K562 (cell line): ENCODE results near the gene UBE2O. TPM values are rescaled to one million over a fixed set of nuclear protein-coding genes. Genes with fewer than 3 reads are reported as not detected.

Experiments
- ATAC-seq: fragments of 200-7000 bp; cut with Tn5 transposase; 3 replicates; pipeline ENCODE4 v1.9.1; 2020; ENCODE audit warnings: moderate library complexity
- BruUV-seq: library from RNA; stranded (reverse); fragments of 400-500 nt; replicated peaks from 2 replicates; lab custom pipeline; 2021; lab: Mats Ljungman, UMichigan
- CTCF ChIA-PET: fragments of 300-600 bp; formaldehyde crosslinking; extraction: SDS; loops from one replicate; lab custom pipeline; 2021; ENCODE audit warnings: low intra/inter-chr PET ratio; lab: Yijun Ruan, JAX
- POLR2A ChIA-PET: fragments of 300-600, 350-650 bp; sonication (Branson Sonifier 250); formaldehyde crosslinking; extraction: SDS; loops from one replicate; lab custom pipeline; 2021; ENCODE audit warnings: antibody characterized with exemption, inconsistent platforms; lab: Yijun Ruan, JAX
- DNase-seq, 4 experiments: peaks; one replicate each; pipeline versions ENCODE4 v3.0.0 to v3.0.0-alpha.2; 2011 to 2018; ENCODE audit warnings: low spot score in 3 of 4, mixed read lengths in 3 of 4; ENCODE audit errors: extremely low read depth in 1 of 4
- FAIRE-seq: peaks from 2 replicates; lab custom pipeline; 2011; peaks lifted over from hg19 to GRCh38; lab: Jason Lieb, UNC
- H2AFZ ChIP-seq: 2 replicates; pipeline ENCODE4 v1.6.0; 2011; ENCODE audit warnings: low read depth, low read length, control low read depth, inconsistent platforms
- H3K27ac ChIP-seq: fragments of 200-600 bp; 3 replicates; pipeline ENCODE4 v1.8.0; 2011; ENCODE audit warnings: low read depth, mild to moderate bottlenecking, control low read depth, inconsistent platforms, low read length, moderate library complexity, mixed read lengths; ENCODE audit errors: extremely low read depth
- H3K27me3 ChIP-seq, 2 experiments: fragments of 300-600 bp in 1 of 2; 2 replicates in 1 of 2; 3 replicates in 1 of 2; pipeline versions ENCODE4 v1.6.0 to v1.8.0; 2011; ENCODE audit warnings: inconsistent platforms in 2 of 2, low read length in 2 of 2, mild to moderate bottlenecking in 1 of 2, mixed read lengths in 1 of 2, moderate library complexity in 1 of 2; ENCODE audit not compliant: control insufficient read depth in 2 of 2, insufficient read depth in 2 of 2
- H3K36me3 ChIP-seq: fragments of 300-600 bp; 3 replicates; pipeline ENCODE4 v1.8.0; 2011; ENCODE audit warnings: mild to moderate bottlenecking, low read length, inconsistent platforms; ENCODE audit not compliant: control insufficient read depth, insufficient read depth
- H3K4me1 ChIP-seq, 2 experiments: fragments of 200-600 bp in 1 of 2; replicated peaks in 1 of 2; 2 replicates in 1 of 2; 3 replicates in 1 of 2; pipeline versions ENCODE4 v1.5.1 to v1.8.0; 2011; ENCODE audit warnings: inconsistent platforms in 2 of 2, low read length in 2 of 2, mild to moderate bottlenecking in 1 of 2, mixed read lengths in 1 of 2, moderate library complexity in 1 of 2; ENCODE audit not compliant: control insufficient read depth in 2 of 2, insufficient read depth in 2 of 2
- H3K4me2 ChIP-seq: 2 replicates; pipeline ENCODE4 v1.6.1; 2011; ENCODE audit warnings: low read length, control low read depth, inconsistent platforms, mixed read lengths; ENCODE audit not compliant: insufficient read depth
- H3K4me3 ChIP-seq: fragments of 200-600 bp; sonication (generic), shearing (Covaris generic); 2 replicates; pipeline ENCODE4 v1.5.1; 2016; ENCODE audit warnings: control low read depth, inconsistent platforms
- H3K79me2 ChIP-seq: fragments of 200-600 bp; 3 replicates; pipeline ENCODE4 v1.8.0; 2011; ENCODE audit warnings: low read length, inconsistent platforms; ENCODE audit not compliant: control insufficient read depth, insufficient read depth
- H3K9ac ChIP-seq, 2 experiments: 2 replicates each; pipeline versions ENCODE4 v1.6.0 to v1.6.1; 2011; ENCODE audit warnings: low read depth in 2 of 2, low read length in 2 of 2, control low read depth in 1 of 2, inconsistent platforms in 1 of 2, mild to moderate bottlenecking in 1 of 2, mixed read lengths in 1 of 2; ENCODE audit not compliant: insufficient read depth in 1 of 2
- H3K9me1 ChIP-seq: one replicate; pipeline ENCODE4 v1.6.0; 2011; ENCODE audit warnings: inconsistent platforms, mild to moderate bottlenecking, low read length, moderate library complexity; ENCODE audit not compliant: control insufficient read depth, insufficient read depth
- H3K9me3 ChIP-seq: replicated peaks from 2 replicates; pipeline ENCODE4 v1.5.1; 2011; ENCODE audit warnings: low read depth, low read length, inconsistent platforms; ENCODE audit not compliant: control insufficient read depth, insufficient read depth
- H4K20me1 ChIP-seq: replicated peaks from 2 replicates; pipeline ENCODE4 v1.6.1; 2011; ENCODE audit warnings: low read length, inconsistent platforms, mixed read lengths; ENCODE audit not compliant: control insufficient read depth, insufficient read depth
- GTF2F1 ChIP-seq: IDR thresholded peaks from 2 replicates; pipeline ENCODE4 v1.6.1; 2011; ENCODE audit warnings: low read depth, low read length, improper control_type of control experiment
- HDAC3 ChIP-seq: fragments of 450-650 bp; IDR thresholded peaks from 2 replicates; pipeline ENCODE4 v1.6.1; 2018; ENCODE audit warnings: borderline replicate concordance, mild to moderate bottlenecking, moderate library complexity; ENCODE audit not compliant: partially characterized antibody
- HNRNPUL1 ChIP-seq: fragments of 200-400 bp; formaldehyde crosslinking; IDR thresholded peaks from 2 replicates; pipeline ENCODE4 v1.6.1; 2017; ENCODE audit warnings: low read length
- SMARCA5 ChIP-seq: fragments of 450-650 bp; IDR thresholded peaks from 2 replicates; pipeline ENCODE4 v1.6.1; 2016
- SRF ChIP-seq, 2 experiments: fragments of 250-450, 450-650 bp in 1 of 2; sonication (Bioruptor Pico) in 1 of 2; sonication (generic) in 1 of 2; formaldehyde crosslinking; IDR thresholded peaks; 2 replicates each; pipeline versions ENCODE4 v1.5.0 to v1.5.1; 2020 to 2022; ENCODE audit warnings: mild to moderate bottlenecking in 1 of 2, missing genetic modification reagents in 1 of 2
- TAF7 ChIP-seq: fragments of 450-650 bp; IDR thresholded peaks from 2 replicates; pipeline ENCODE4 v1.6.1; 2016; ENCODE audit warnings: missing genetic modification characterization, missing compliant biosample characterization
- ZNF12 ChIP-seq: sonication (generic); formaldehyde crosslinking; IDR thresholded peaks from 2 replicates; pipeline ENCODE4 v1.4.0; 2020; ENCODE audit warnings: mild to moderate bottlenecking, missing genetic modification reagents
- ZNF23 ChIP-seq: fragments of 250-450 bp; sonication (Bioruptor Pico); IDR thresholded peaks from 2 replicates; pipeline ENCODE4 v1.4.0; 2020; ENCODE audit warnings: mild to moderate bottlenecking
- ZNF24 ChIP-seq: fragments of 450-650 bp; IDR thresholded peaks from 2 replicates; pipeline ENCODE4 v1.6.1; 2016
- WGBS: fragments of 100-300 bp; shearing (Covaris generic); methylation state at CpG from one replicate; pipeline ENCODE4 v1.1.6; 2016; ENCODE audit warnings: low coverage, mixed read lengths; ENCODE audit not compliant: insufficient coverage; ENCODE audit errors: missing lambda C conversion rate; 5-methylcytosine and 5-hydroxymethylcytosine counted together
- in situ Hi-C: fragments of 300-500 bp; cut with MboI; formaldehyde crosslinking; loops from 4 replicates; pipeline ENCODE4 v1.15.0; 2018; ENCODE audit warnings: inconsistent platforms, mixed read lengths
- intact Hi-C: fragments of 100-400 bp; cut with micrococcal nuclease; formaldehyde crosslinking; loops from 2 replicates; pipeline ENCODE4 v1.14.2; 2022
- polyA plus RNA-seq, 8 experiments: library from polyadenylated mRNA; depleted of rRNA in 4 of 8; stranded (reverse) in 5 of 8; unstranded in 3 of 8; fragments of >200 nt; fragmentation: Nextera tagmentation in 2 of 8; fragmentation: Illumina TruSeq in 1 of 8; extraction: Ambion mirVana in 2 of 8; extraction: Trizol in 1 of 8; gene quantifications; 2 replicates each; pipeline versions ENCODE4 v1.2.1 to v1.2.3, GENCODE V29; 2011 to 2014; ENCODE audit warnings: inconsistent platforms in 1 of 8, missing spikeins in 1 of 8
- total RNA-seq, 7 experiments: library from RNA; depleted of rRNA in 6 of 7; stranded (reverse); fragments of >200 nt in 6 of 7; fragmentation: Illumina TruSeq in 2 of 7; extraction: Trizol in 2 of 7; gene quantifications; 2 replicates each; pipeline versions ENCODE4 v1.2.1 to v1.2.3, GENCODE V29; 2011 to 2021; ENCODE audit warnings: low replicate concordance in 1 of 7
- TF ChIP-seq, protein P1 (sequence below): sonication (generic); formaldehyde crosslinking; IDR thresholded peaks from 2 replicates; pipeline ENCODE4 v1.8.0; 2022; ENCODE audit warnings: mild to moderate bottlenecking, low read depth, missing genetic modification reagents
- TF ChIP-seq, protein P2 (sequence below): fragments of 200-400 bp; formaldehyde crosslinking; IDR thresholded peaks from 2 replicates; pipeline ENCODE4 v1.6.1; 2017; ENCODE audit warnings: mild to moderate bottlenecking, low read depth, low read length, moderate library complexity

The UBE2O gene
- total and polyA plus RNA-seq, 9 of the 15 experiments (the other 6 are each of a cell fraction or from before 2014, with no cell fraction given): 1.6 to 39.7 (median 13.3) TPM

DNA sequence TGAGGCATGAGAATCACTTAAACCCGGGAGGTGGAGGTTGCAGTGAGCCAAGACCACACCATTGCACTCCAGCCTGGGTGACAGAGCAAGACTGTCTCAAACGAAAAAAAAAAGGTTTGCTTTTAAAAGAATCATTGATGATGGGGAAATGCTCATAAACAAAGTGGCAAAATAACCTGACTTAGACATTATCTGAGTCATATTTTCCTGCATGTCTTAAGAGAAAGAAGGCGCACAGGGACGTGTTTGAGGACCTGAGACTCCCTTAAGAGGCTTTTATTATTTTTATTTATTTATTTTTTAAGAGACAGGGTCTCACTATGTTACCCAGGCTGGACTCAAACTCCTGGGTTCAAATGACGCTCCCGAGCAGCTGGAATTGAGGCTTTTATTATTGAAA is 93.6 kb downstream of the UBE2O start:
- ATAC-seq (no peak), FAIRE-seq (no peak), DNase-seq (no peak)
- intact Hi-C loops: no loop called here
- Histone ChIP-seq H3K4me3 (no peak overlapping the region), H3K9me3 (no peaks in the 10 kb centered on the region), H3K79me2 (no peaks in the 10 kb centered on the region), H3K27me3 (no peaks in the 10 kb centered on the region), H3K9ac (no peak overlapping the region), H2AFZ (no peak overlapping the region), H3K27ac (no peak overlapping the region), H3K36me3 (no peaks in the 10 kb centered on the region), H3K4me1 (peaks cover 10 to 35% of the 10 kb centered on the region in 2 experiments; a peak in 4 of 5 replicates), H3K9me1 (no peaks in the 10 kb centered on the region), H4K20me1 (no peaks in the 10 kb centered on the region), H3K4me2 (no peak overlapping the region)
- 54% methylated on average over 6 of the region's 6 CpGs for WGBS
- no TSS peak for BruUV-seq
- in situ Hi-C loops: no loop called here
- ChIA-PET CTCF (no interaction called here), POLR2A (interaction anchor here (1.2 kb wide), 1 partner anchor 10 kb away, joined by 3 read pairs; no protein-coding TSS in a partner anchor)
- TF ChIP-seq HDAC3 (no peak), SMARCA5 (no peak), ZNF24 (no peak), SRF (CRISPR knock-in tag; IDR thresholded peaks at IDR 0.05) (no peak), HNRNPUL1 (no peak), TAF7 (tag) (no peak), ZNF12 (no peak), ZNF23 (no peak), GTF2F1 (no peak)
- TF ChIP-seq, protein P1, sequence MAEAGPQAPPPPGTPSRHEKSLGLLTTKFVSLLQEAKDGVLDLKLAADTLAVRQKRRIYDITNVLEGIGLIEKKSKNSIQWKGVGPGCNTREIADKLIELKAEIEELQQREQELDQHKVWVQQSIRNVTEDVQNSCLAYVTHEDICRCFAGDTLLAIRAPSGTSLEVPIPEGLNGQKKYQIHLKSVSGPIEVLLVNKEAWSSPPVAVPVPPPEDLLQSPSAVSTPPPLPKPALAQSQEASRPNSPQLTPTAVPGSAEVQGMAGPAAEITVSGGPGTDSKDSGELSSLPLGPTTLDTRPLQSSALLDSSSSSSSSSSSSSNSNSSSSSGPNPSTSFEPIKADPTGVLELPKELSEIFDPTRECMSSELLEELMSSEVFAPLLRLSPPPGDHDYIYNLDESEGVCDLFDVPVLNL: no peak
- TF ChIP-seq, protein P2, sequence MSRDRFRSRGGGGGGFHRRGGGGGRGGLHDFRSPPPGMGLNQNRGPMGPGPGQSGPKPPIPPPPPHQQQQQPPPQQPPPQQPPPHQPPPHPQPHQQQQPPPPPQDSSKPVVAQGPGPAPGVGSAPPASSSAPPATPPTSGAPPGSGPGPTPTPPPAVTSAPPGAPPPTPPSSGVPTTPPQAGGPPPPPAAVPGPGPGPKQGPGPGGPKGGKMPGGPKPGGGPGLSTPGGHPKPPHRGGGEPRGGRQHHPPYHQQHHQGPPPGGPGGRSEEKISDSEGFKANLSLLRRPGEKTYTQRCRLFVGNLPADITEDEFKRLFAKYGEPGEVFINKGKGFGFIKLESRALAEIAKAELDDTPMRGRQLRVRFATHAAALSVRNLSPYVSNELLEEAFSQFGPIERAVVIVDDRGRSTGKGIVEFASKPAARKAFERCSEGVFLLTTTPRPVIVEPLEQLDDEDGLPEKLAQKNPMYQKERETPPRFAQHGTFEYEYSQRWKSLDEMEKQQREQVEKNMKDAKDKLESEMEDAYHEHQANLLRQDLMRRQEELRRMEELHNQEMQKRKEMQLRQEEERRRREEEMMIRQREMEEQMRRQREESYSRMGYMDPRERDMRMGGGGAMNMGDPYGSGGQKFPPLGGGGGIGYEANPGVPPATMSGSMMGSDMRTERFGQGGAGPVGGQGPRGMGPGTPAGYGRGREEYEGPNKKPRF: no peak
